Body of pancreas (tissue), 4 donors: Measurements from ENCODE around the gene EFCAB6.

Experiments used
- POLR2A ChIP-seq, 3 donors: fragments of 450-650 bp; IDR thresholded peaks; one replicate each; pipeline ENCODE4 v1.6.1; 2016; ENCODE audit warnings: antibody characterized with exemption in 3 of 3, mild to moderate bottlenecking in 2 of 3
- TF ChIP-seq, protein P1 (sequence below), 7 experiments: fragments of 450-650 bp in 4 of 7; fragments of 200-600 bp in 3 of 7; sonication (generic) in 3 of 7; IDR thresholded peaks; one replicate each; pipeline ENCODE4 v1.5.1; 2016 to 2019; ENCODE audit warnings: antibody characterized with exemption in 7 of 7

DNA sequence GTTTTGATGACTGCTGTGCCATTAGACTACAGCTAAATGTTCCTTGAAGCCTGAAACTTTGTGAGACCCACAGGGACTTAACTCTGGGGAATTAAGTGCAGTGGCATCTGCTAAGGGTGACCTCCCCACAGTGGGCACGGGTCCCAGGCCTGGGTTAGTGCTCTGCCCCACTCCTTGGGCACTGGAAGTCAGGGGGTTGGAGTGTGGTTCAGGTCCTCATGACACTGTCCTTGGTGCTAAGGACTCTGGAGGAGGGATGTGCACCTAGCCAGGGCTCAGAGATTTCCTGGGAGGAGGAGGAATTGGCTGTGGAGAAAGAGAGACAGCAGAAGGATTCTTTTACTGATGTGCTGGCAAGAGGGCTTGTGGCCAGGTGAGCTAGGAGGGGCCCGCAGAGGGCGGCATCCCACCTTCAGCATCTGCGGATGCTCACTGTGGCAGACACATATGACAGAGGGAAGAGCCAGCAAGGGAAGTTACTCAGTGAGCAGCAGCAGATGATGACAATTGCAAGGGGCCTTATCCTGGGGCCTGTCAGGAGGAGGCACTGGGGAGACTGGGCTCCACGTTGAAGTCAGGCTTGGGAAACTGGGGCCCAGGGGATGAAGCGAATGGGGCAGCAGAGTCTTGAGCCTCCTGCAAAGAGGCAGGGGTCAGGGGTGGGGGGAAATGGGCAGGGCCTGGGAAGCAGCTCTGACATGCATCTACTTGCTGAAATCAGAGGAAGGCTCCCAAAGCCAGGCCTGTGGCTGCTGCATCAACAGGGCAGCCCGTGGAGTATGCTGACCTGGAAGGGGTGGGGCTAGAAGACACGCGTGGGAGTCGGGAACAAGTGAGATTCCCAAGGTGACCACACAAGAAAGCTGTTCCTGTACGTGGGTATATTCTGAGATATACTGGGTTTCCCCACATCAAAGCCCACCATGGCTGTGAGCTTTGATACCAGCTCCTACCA lies 256.3 kb downstream of the EFCAB6 start:
- TF ChIP-seq, protein P1, sequence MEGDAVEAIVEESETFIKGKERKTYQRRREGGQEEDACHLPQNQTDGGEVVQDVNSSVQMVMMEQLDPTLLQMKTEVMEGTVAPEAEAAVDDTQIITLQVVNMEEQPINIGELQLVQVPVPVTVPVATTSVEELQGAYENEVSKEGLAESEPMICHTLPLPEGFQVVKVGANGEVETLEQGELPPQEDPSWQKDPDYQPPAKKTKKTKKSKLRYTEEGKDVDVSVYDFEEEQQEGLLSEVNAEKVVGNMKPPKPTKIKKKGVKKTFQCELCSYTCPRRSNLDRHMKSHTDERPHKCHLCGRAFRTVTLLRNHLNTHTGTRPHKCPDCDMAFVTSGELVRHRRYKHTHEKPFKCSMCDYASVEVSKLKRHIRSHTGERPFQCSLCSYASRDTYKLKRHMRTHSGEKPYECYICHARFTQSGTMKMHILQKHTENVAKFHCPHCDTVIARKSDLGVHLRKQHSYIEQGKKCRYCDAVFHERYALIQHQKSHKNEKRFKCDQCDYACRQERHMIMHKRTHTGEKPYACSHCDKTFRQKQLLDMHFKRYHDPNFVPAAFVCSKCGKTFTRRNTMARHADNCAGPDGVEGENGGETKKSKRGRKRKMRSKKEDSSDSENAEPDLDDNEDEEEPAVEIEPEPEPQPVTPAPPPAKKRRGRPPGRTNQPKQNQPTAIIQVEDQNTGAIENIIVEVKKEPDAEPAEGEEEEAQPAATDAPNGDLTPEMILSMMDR (IDR thresholded peaks at IDR 0.05), result no peak
- no peak for TF ChIP-seq POLR2A (IDR thresholded peaks at IDR 0.05)
